ENCODE data around the gene RPE65. TPM values are rescaled to one million over a fixed set of nuclear protein-coding genes. Genes with fewer than 3 reads are reported as not detected.
"Not testable (repeated sequence)": the region's sequence is repeated elsewhere in the genome, so short reads cannot be mapped to it uniquely, and the experiment has no call there.

RPE65 gene
- total RNA-seq, 1 experiment from 2014 or later: not detected

DNA sequence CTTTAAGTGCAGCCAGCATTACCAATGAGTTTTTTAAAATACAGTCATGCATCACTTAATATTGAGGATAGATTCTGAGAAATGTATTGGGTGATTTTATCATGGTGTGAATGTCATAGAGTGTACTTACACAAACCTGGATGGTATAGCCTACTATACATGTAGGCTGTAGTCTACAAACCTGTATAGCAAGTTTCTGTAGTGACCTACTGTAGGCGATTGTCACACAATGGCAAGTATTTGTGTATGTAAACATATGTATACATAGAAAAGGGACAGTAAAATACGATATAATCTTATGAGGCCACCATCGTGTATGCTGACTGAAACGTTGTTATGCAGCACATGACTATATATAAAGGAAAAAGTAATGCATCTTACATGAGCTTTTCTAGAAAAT is 48.2 kb downstream of the RPE65 start:
- H3K36me3 Mint-ChIP-seq (ENCODE audit: insufficient read depth, unreplicated experiment): no peaks in the 10 kb centered on the region
- H3K27ac Mint-ChIP-seq (ENCODE audit: unreplicated experiment): no peak overlapping the region
- no peaks in the 10 kb centered on the region for H3K9me3 Mint-ChIP-seq (ENCODE audit: low read depth, unreplicated experiment)
- no peak for DNase-seq
- no peak overlapping the region for H3K4me3 Mint-ChIP-seq (ENCODE audit: low read depth, unreplicated experiment)
- TF ChIP-seq, protein P1, sequence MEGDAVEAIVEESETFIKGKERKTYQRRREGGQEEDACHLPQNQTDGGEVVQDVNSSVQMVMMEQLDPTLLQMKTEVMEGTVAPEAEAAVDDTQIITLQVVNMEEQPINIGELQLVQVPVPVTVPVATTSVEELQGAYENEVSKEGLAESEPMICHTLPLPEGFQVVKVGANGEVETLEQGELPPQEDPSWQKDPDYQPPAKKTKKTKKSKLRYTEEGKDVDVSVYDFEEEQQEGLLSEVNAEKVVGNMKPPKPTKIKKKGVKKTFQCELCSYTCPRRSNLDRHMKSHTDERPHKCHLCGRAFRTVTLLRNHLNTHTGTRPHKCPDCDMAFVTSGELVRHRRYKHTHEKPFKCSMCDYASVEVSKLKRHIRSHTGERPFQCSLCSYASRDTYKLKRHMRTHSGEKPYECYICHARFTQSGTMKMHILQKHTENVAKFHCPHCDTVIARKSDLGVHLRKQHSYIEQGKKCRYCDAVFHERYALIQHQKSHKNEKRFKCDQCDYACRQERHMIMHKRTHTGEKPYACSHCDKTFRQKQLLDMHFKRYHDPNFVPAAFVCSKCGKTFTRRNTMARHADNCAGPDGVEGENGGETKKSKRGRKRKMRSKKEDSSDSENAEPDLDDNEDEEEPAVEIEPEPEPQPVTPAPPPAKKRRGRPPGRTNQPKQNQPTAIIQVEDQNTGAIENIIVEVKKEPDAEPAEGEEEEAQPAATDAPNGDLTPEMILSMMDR (IDR thresholded peaks at IDR 0.05; ENCODE audit: unreplicated experiment): no peak
- intact Hi-C loops (cut with micrococcal nuclease; ENCODE audit: unreplicated experiment): no loop called here
- H3K27me3 Mint-ChIP-seq (ENCODE audit: unreplicated experiment): no peaks in the 10 kb centered on the region
- no TSS peak for BruUV-seq (replicated peaks)
- CTCF ChIA-PET: no interaction called here
- no peaks in the 10 kb centered on the region for H3K4me1 Mint-ChIP-seq (ENCODE audit: low read depth, unreplicated experiment)

DNA sequence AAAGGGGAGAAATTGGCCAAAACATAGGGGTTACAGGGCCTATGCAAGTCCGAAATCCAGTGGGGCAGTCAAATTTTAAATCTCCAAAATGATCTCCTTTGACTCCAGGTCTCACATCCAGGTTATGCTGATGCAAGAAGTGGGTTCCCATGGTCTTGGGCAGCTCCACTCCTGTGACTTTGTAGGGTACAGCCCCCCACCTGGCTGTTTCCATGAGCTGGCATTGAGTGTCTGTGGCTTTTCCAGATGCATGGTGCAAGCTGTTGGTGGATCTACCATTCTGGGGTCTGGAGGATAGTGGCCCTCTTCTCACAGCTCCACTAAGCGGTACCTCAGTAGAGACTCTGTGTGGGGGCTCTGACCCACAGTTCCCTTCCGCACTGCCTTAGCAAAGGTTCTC is 54.2 kb downstream of the RPE65 start:
- CTCF ChIA-PET; H3K4me3 Mint-ChIP-seq (ENCODE audit: low read depth, unreplicated experiment); intact Hi-C loops (cut with micrococcal nuclease; ENCODE audit: unreplicated experiment); H3K4me1 Mint-ChIP-seq (ENCODE audit: low read depth, unreplicated experiment); H3K27me3 Mint-ChIP-seq (ENCODE audit: unreplicated experiment); H3K36me3 Mint-ChIP-seq (ENCODE audit: insufficient read depth, unreplicated experiment); DNase-seq; H3K9me3 Mint-ChIP-seq (ENCODE audit: low read depth, unreplicated experiment); BruUV-seq (replicated peaks): not testable (repeated sequence)
- H3K27ac Mint-ChIP-seq (ENCODE audit: unreplicated experiment): peak overlapping the region; percentile 37

DNA sequence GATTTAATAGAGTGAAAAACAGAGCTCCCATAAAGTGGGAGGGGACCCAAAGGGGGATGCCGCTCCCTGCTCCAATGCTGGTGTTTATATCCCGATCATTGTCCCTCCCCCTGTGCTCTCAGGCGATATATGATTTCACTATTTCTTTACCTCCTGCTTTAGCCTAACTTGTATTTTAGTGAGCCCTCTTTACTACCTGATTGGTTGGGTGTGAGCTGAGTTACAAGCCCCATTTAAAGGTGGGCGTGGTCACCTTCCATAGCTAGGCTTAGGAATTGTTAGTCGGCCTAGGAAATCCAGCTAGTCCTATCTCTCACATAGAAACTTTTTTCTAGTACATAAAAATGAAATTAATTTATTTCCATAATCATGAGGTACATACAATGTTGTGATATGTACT is 57.3 kb downstream of the RPE65 start:
- DNase-seq; H3K4me1 Mint-ChIP-seq (ENCODE audit: low read depth, unreplicated experiment); BruUV-seq (replicated peaks); H3K27me3 Mint-ChIP-seq (ENCODE audit: unreplicated experiment); H3K27ac Mint-ChIP-seq (ENCODE audit: unreplicated experiment); H3K9me3 Mint-ChIP-seq (ENCODE audit: low read depth, unreplicated experiment); H3K36me3 Mint-ChIP-seq (ENCODE audit: insufficient read depth, unreplicated experiment); H3K4me3 Mint-ChIP-seq (ENCODE audit: low read depth, unreplicated experiment); CTCF ChIA-PET; intact Hi-C loops (cut with micrococcal nuclease; ENCODE audit: unreplicated experiment): not testable (repeated sequence)

DNA sequence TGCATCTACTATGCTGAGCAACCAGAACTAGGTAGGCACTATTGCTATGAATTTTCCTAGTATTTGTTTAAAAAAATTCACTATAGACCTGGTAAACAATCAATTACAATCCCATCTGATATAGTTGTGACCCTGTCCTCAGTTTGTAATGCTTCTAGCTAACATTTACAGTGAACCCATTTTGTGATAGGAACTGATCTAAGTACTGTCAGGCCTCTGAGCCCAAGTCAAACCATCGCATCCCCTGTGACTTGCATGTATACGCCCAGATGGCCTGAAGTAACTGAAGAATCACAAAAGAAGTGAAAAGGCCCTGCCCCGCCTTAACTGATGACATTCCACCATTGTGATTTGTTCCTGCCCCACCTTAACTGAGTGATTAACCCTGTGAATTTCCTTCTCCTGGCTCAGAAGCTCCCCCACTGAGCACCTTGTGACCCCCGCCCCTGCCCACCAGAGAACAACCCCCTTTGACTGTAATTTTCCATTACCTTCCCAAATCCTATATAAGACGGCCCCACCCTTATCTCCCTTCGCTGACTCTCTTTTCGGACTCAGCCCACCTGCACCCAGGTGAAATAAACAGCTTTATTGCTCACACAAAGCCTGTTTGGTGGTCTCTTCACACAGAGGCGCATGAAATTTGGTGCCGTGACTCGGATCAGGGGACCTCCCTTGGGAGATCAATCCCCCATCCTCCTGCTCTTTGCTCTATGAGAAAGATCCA is 63.8 kb downstream of the RPE65 start:
- intact Hi-C loops (cut with micrococcal nuclease; ENCODE audit: unreplicated experiment); H3K27me3 Mint-ChIP-seq (ENCODE audit: unreplicated experiment); DNase-seq; H3K36me3 Mint-ChIP-seq (ENCODE audit: insufficient read depth, unreplicated experiment); BruUV-seq (replicated peaks): not testable (repeated sequence)
- Mint-ChIP-seq H3K4me3 (ENCODE audit: low read depth, unreplicated experiment) (peak overlapping the region; percentile 7), H3K4me1 (ENCODE audit: low read depth, unreplicated experiment) (peaks cover 43% of the 10 kb centered on the region), H3K27ac (ENCODE audit: unreplicated experiment) (peak overlapping the region; percentile 50), H3K9me3 (ENCODE audit: low read depth, unreplicated experiment) (peaks cover 11% of the 10 kb centered on the region)
- CTCF ChIA-PET: interaction anchor here (1.0 kb wide), 1 partner anchor 266 kb away, joined by 3 read pairs; no protein-coding TSS in a partner anchor

DNA sequence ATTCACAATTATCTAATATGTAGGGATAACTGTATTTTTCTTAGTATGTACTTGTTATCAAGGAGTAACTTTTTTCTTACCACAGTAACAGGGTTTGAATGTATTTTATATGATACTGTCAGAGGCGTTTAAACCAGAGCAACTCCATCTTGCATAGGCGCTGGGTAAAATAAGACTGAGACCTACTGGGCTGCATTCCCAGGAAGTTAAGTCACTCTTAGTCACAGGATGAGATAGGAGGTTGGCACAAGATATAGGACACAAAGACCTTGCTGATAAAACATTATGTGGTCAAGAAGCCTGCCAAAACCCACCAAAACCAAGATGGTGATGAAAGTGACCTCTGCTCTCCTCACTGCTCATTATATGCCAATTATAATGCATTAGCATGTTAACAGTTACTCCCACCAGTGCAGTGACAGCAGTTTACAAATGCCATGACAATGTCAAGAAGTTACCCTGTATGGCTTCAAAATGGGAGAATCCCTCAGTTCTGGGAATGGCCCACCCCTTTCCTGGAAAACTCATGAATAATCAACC is 64.8 kb downstream of the RPE65 start:
- peak; percentile 59 for DNase-seq
- no peak overlapping the region for H3K4me3 Mint-ChIP-seq (ENCODE audit: low read depth, unreplicated experiment)
- no peaks in the 10 kb centered on the region for H3K36me3 Mint-ChIP-seq (ENCODE audit: insufficient read depth, unreplicated experiment)
- TF ChIP-seq, protein P1 (IDR thresholded peaks at IDR 0.05; ENCODE audit: unreplicated experiment): no peak
- H3K4me1 Mint-ChIP-seq (ENCODE audit: low read depth, unreplicated experiment): peaks cover 43% of the 10 kb centered on the region
- H3K27me3 Mint-ChIP-seq (ENCODE audit: unreplicated experiment): no peaks in the 10 kb centered on the region
- peaks cover 11% of the 10 kb centered on the region for H3K9me3 Mint-ChIP-seq (ENCODE audit: low read depth, unreplicated experiment)
- CTCF ChIA-PET: interaction anchor here (0.9 to 1.0 kb wide), 6 partner anchors 14 to 268 kb away, joined by 3 to 8 read pairs (median 6); no protein-coding TSS in a partner anchor
- BruUV-seq (replicated peaks): no TSS peak
- intact Hi-C loops (cut with micrococcal nuclease; ENCODE audit: unreplicated experiment): loop anchor here (1.0 kb wide), 1 partner anchor 41 kb away; no protein-coding TSS in a partner anchor
- H3K27ac Mint-ChIP-seq (ENCODE audit: unreplicated experiment): peak overlapping the region; percentile 87
